MCF 10A (cell line): Measurements from ENCODE around the gene FSCN2. TPM values are rescaled to one million over a fixed set of nuclear protein-coding genes. Genes with fewer than 3 reads are reported as not detected.

Experiments used
- BruUV-seq: library from RNA; stranded (reverse); fragments of 400-500 nt; replicated peaks from 2 replicates; lab custom pipeline; 2021; lab: Mats Ljungman, UMichigan
- CTCF ChIA-PET: fragments of 300-600 bp; sonication (Branson Sonifier 250); formaldehyde crosslinking; extraction: SDS; loops from one replicate; lab custom pipeline; 2021; ENCODE audit warnings: antibody characterized with exemption, inconsistent platforms; lab: Yijun Ruan, JAX
- POLR2A ChIA-PET: fragments of 300-600, 350-650 bp; sonication (Branson Sonifier 250); formaldehyde crosslinking; extraction: SDS; loops from one replicate; lab custom pipeline; 2020; ENCODE audit warnings: antibody characterized with exemption, inconsistent platforms; lab: Yijun Ruan, JAX
- DNase-seq: peaks from one replicate; pipeline ENCODE4 v3.0.0-alpha.2; 2018; ENCODE audit not compliant: unreplicated experiment
- H3K27ac Mint-ChIP-seq: one replicate; pipeline ENCODE4 v1.8.0; 2022; ENCODE audit warnings: mild to moderate bottlenecking, low read depth, mixed read lengths; ENCODE audit not compliant: unreplicated experiment
- H3K27me3 Mint-ChIP-seq: one replicate; pipeline ENCODE4 v1.8.0; 2022; ENCODE audit warnings: mixed read lengths; ENCODE audit not compliant: insufficient read depth, unreplicated experiment
- H3K36me3 Mint-ChIP-seq: one replicate; pipeline ENCODE4 v1.8.0; 2022; ENCODE audit warnings: mild to moderate bottlenecking, moderate library complexity, mixed read lengths; ENCODE audit not compliant: insufficient read depth, unreplicated experiment
- H3K4me1 Mint-ChIP-seq: one replicate; pipeline ENCODE4 v1.8.0; 2022; ENCODE audit warnings: mixed read lengths; ENCODE audit not compliant: insufficient read depth, unreplicated experiment
- H3K4me3 Mint-ChIP-seq: one replicate; pipeline ENCODE4 v1.8.0; 2022; ENCODE audit warnings: mild to moderate bottlenecking, moderate library complexity, mixed read lengths; ENCODE audit not compliant: unreplicated experiment
- H3K9me3 Mint-ChIP-seq: one replicate; pipeline ENCODE4 v1.8.0; 2022; ENCODE audit warnings: mixed read lengths; ENCODE audit not compliant: unreplicated experiment
- CTCF ChIP-seq: fragments of 200-600 bp; IDR thresholded peaks from one replicate; pipeline ENCODE4 v1.8.0; 2022; ENCODE audit warnings: antibody characterized with exemption, mild to moderate bottlenecking; ENCODE audit not compliant: unreplicated experiment
- intact Hi-C: fragments of 100-400 bp; cut with micrococcal nuclease; formaldehyde crosslinking; loops from 2 replicates; pipeline ENCODE4 v1.14.1; 2022
- total RNA-seq: library from RNA; stranded (reverse); gene quantifications from 2 replicates; pipeline ENCODE4 v1.2.3, GENCODE V29; 2022

Gene FSCN2
- total RNA-seq, 1 experiment from 2014 or later: not detected

GRCh38 chr17:81537856-81538555 lies 9.8 kb downstream of the FSCN2 start:
- BruUV-seq: no TSS peak

GRCh38 chr17:81538651-81539570 lies 10.7 kb downstream of the FSCN2 start:
- no peaks in the 10 kb centered on the region for H3K27me3 Mint-ChIP-seq
- no peak overlapping the region for H3K4me3 Mint-ChIP-seq
- intact Hi-C loops: no loop called here
- no peaks in the 10 kb centered on the region for H3K4me1 Mint-ChIP-seq
- no peak for DNase-seq
- no TSS peak for BruUV-seq
- ChIA-PET CTCF (no interaction called here), POLR2A (interaction anchor here (0.6 to 1.1 kb wide), 2 partner anchors 14 to 21 kb away, joined by 3 read pairs; no protein-coding TSS in a partner anchor)
- peaks cover 8% of the 10 kb centered on the region for H3K36me3 Mint-ChIP-seq
- H3K9me3 Mint-ChIP-seq: no peaks in the 10 kb centered on the region
- no peak for TF ChIP-seq CTCF
- no peak overlapping the region for H3K27ac Mint-ChIP-seq

More at GRCh38 chr17:81537856-81538555, 9.8 kb downstream of the FSCN2 start:
- peaks cover 8% of the 10 kb centered on the region for H3K36me3 Mint-ChIP-seq
- TF ChIP-seq CTCF: no peak
- intact Hi-C loops: no loop called here
- no peaks in the 10 kb centered on the region for H3K4me1 Mint-ChIP-seq
- H3K4me3 Mint-ChIP-seq: no peak overlapping the region
- H3K27ac Mint-ChIP-seq: no peak overlapping the region
- POLR2A ChIA-PET: interaction anchor here (1.1 kb wide), 1 partner anchor 15 kb away, joined by 3 read pairs; no protein-coding TSS in a partner anchor
- no peaks in the 10 kb centered on the region for H3K9me3 Mint-ChIP-seq
- CTCF ChIA-PET: no interaction called here
- H3K27me3 Mint-ChIP-seq: no peaks in the 10 kb centered on the region
- no peak for DNase-seq

- no peak overlapping the region for H3K27ac Mint-ChIP-seq
- peaks cover 8% of the 10 kb centered on the region for H3K36me3 Mint-ChIP-seq
- intact Hi-C loops: no loop called here
- no peaks in the 10 kb centered on the region for H3K4me1 Mint-ChIP-seq
- H3K27me3 Mint-ChIP-seq: no peaks in the 10 kb centered on the region
- CTCF ChIA-PET: no interaction called here
- H3K4me3 Mint-ChIP-seq: no peak overlapping the region
- TF ChIP-seq CTCF: no peak
- POLR2A ChIA-PET: interaction anchor here (0.6 kb wide), 2 partner anchors 21 to 97 kb away, joined by 3 read pairs; no protein-coding TSS in a partner anchor
- BruUV-seq: no TSS peak
- no peaks in the 10 kb centered on the region for H3K9me3 Mint-ChIP-seq
- DNase-seq: no peak
Measured at GRCh38 chr17:81539571-81539900, 11.4 kb downstream of the FSCN2 start.
